Sigmoid colon (tissue), 4 donors: ENCODE results near the gene CASP2.

ENCODE experiments used
- EP300 ChIP-seq, 4 donors: sonication (generic); formaldehyde crosslinking; IDR thresholded peaks; one replicate each; pipeline ENCODE4 v1.6.1; 2017; ENCODE audit warnings: antibody characterized with exemption in 4 of 4
- POLR2A ChIP-seq, 2 donors: fragments of 450-650 bp; IDR thresholded peaks; one replicate each; pipeline ENCODE4 v1.6.1; 2016; ENCODE audit warnings: antibody characterized with exemption in 2 of 2, mild to moderate bottlenecking in 2 of 2, moderate library complexity in 2 of 2
- POLR2AphosphoS5 ChIP-seq, 4 donors: sonication (generic); formaldehyde crosslinking; IDR thresholded peaks; one replicate each; pipeline ENCODE4 v1.6.1; 2017; ENCODE audit warnings: antibody characterized with exemption in 4 of 4
- TF ChIP-seq, protein P1 (sequence below), 4 experiments: fragments of 450-650 bp in 3 of 4; fragments of 200-600 bp in 1 of 4; IDR thresholded peaks; one replicate each; pipeline ENCODE4 v1.5.1; 2016 to 2019; ENCODE audit warnings: antibody characterized with exemption in 4 of 4, mild to moderate bottlenecking in 3 of 4, moderate library complexity in 2 of 4

DNA sequence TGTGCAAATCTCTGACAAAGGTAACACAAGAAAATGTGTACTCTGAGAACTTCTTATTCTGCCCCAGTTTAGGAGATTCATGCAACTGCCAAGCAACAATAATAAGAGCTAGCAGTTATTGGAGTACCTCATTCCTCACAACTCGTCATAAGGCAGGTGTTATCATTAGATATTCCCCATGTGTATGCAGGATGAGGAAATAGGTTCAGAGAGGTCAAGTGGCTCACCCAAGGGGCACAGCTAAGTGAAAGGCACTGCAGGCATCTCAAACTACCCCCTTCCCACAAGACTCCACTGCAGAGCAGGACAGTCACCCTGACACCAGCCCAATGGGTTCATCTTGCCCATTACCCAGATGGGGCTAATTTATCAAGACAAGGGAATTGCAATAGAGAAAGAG lies 26.2 kb upstream of the CASP2 start:
- TF ChIP-seq, protein P1, sequence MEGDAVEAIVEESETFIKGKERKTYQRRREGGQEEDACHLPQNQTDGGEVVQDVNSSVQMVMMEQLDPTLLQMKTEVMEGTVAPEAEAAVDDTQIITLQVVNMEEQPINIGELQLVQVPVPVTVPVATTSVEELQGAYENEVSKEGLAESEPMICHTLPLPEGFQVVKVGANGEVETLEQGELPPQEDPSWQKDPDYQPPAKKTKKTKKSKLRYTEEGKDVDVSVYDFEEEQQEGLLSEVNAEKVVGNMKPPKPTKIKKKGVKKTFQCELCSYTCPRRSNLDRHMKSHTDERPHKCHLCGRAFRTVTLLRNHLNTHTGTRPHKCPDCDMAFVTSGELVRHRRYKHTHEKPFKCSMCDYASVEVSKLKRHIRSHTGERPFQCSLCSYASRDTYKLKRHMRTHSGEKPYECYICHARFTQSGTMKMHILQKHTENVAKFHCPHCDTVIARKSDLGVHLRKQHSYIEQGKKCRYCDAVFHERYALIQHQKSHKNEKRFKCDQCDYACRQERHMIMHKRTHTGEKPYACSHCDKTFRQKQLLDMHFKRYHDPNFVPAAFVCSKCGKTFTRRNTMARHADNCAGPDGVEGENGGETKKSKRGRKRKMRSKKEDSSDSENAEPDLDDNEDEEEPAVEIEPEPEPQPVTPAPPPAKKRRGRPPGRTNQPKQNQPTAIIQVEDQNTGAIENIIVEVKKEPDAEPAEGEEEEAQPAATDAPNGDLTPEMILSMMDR (IDR thresholded peaks at IDR 0.05): no peak
- TF ChIP-seq POLR2A (IDR thresholded peaks at IDR 0.05) (no peak), EP300 (IDR thresholded peaks at IDR 0.05) (no peak), POLR2AphosphoS5 (IDR thresholded peaks at IDR 0.05) (no peak)
